D721Med (cell line): ENCODE data around the gene USH1C.

ENCODE experiments used
- DNase-seq: peaks from one replicate; pipeline ENCODE4 v3.0.0; 2011; ENCODE audit warnings: low spot score; ENCODE audit not compliant: insufficient read length
- FAIRE-seq: peaks from 2 replicates; lab custom pipeline; 2011; peaks lifted over from hg19 to GRCh38; lab: Jason Lieb, UNC
- TF ChIP-seq, protein P1 (sequence below): IDR thresholded peaks from 2 replicates; pipeline ENCODE4 v1.5.1; 2012; ENCODE audit warnings: mild to moderate bottlenecking, control low read depth; ENCODE audit not compliant: insufficient read depth; ENCODE audit errors: missing control alignments

The USH1C gene

DNA sequence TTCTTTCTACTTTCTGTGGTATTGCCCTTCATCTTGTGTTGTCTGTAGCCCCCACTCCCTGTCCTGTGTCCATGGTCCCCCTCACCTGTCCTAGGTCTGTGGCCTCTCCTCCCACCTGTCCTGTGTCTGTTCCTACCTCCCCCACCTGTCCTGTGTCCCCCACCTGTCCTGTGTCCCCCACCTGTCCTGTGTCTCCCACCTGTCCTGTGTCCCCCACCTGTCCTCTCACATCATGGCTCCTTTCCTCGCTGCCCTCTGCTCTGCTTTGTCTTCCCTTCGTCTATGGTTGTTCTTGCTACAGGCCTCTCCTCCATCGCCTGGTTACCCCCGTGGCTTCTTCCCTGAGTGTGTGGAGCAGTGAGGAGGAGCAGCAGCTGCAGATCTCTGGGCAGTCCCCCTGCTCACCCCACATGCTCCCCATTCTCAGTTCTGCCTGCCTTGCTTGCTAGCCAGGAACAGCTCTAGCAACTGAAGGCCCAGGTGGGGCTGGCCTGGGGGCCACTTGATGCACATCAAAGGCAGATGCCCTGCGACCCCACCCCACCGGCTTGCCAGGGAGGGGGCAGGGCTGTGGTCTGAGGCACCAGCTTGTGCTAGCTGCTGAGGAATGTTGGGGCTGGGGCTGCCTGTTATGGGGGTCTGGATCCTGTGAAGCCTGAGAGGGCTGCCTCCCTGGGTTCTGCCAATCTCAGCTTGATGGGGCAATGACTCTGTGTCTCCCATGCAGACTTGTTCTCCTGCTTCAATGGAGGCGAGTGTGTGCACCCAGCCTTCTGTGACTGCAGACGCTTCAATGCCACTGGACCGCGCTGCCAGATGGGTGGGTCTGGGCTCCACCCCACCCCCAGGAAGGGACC lies 8.4 kb upstream of the USH1C start:
- TF ChIP-seq, protein P1, sequence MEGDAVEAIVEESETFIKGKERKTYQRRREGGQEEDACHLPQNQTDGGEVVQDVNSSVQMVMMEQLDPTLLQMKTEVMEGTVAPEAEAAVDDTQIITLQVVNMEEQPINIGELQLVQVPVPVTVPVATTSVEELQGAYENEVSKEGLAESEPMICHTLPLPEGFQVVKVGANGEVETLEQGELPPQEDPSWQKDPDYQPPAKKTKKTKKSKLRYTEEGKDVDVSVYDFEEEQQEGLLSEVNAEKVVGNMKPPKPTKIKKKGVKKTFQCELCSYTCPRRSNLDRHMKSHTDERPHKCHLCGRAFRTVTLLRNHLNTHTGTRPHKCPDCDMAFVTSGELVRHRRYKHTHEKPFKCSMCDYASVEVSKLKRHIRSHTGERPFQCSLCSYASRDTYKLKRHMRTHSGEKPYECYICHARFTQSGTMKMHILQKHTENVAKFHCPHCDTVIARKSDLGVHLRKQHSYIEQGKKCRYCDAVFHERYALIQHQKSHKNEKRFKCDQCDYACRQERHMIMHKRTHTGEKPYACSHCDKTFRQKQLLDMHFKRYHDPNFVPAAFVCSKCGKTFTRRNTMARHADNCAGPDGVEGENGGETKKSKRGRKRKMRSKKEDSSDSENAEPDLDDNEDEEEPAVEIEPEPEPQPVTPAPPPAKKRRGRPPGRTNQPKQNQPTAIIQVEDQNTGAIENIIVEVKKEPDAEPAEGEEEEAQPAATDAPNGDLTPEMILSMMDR = no peak
- DNase-seq = no peak
- FAIRE-seq = no peak

DNA sequence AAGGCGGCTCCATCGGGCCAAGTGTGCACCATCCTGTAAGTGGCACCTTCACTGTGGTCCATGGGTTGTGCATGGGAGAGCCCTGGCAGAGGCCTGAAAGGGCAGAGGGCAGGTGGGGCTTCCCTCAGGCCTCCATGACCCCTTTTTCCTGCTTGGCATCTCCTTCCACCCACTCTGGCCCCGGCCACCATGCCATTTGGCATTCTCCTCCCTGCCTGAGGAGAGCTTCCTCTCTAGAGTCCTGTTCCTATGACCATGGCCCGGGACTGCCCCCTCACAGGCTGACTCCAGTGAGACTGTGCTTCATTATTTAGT lies 7.8 kb upstream of the USH1C start:
- TF ChIP-seq, protein P1 = no peak
- FAIRE-seq = no peak
- no peak for DNase-seq

DNA sequence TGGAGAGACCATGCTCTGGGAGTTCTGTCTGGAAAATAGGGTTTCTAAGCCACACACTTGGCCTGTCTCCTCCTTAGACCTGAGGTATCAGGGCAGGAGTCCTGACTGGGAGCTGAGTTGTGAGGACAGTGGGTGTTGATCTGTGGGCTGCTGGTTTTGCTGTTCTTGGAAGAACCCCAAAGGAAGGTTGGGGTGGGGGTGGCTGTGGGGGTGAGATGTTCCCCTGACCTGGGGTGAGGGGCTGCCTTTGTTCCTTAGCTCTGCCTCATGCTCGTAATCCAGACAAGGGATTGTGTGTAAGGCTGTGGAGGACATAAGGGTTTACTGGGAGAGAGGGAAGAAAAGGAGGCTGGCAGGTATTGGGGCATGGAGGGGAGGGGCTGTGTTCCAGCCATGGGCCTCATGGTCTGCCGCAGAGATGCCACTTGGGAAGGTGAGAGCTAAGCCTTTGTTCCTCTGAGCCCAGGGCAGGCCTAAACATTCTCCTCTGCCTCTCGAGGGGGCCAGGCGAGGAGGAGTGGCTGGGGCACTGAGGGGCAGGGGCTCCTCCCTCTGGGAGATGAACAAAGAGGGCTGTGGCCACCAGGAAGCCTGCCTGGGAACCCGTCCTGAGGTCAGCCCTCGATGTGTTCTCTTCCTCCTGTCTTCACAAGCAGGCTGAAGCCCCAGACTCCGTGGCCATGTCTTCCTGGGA lies 7.3 kb upstream of the USH1C start:
- TF ChIP-seq, protein P1 = no peak
- FAIRE-seq = no peak
- DNase-seq = no peak

DNA sequence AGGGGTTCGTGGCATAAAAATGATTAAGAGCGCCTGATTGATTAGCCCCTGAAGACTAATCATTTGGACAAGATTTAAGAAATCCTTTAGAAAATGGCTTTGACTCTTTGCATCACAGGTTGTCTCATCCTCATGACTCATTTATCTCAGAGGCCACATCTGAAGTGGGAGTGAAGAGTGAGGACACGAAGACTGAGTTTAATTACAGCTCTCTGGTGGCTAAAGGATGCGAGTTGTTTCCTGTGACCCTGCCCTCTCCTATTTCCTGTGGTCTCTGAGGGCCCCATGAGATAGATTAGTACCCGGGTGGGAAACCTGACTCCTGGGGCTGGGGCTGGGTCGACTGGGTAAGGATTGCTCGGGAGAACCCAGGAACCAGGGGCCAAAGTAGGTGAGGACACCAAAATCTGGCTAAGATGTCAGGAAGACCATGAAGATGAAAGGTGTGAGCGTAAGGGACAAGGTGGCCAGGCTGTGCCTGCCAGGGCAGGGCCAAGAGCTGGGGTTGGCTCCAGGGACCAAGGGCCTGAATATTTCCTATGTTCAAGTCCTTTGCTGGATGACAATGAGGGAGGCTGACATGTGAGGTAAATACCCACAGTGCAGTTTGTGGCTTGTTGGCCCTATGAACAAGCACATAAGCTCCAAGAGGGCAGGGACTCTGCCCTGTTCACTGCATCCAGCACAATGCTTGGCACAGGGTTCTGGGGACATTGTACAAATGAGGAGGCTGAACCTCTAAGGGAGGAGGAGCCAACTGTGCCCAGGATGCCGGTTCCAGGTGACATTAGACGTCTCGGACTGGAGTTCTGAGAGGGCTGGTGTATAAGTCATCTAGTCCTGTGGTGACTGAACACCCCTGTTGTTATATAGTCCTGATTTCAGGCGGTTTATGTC lies 6.5 kb upstream of the USH1C start:
- TF ChIP-seq, protein P1 = no peak
- DNase-seq = no peak
- no peak for FAIRE-seq

DNA sequence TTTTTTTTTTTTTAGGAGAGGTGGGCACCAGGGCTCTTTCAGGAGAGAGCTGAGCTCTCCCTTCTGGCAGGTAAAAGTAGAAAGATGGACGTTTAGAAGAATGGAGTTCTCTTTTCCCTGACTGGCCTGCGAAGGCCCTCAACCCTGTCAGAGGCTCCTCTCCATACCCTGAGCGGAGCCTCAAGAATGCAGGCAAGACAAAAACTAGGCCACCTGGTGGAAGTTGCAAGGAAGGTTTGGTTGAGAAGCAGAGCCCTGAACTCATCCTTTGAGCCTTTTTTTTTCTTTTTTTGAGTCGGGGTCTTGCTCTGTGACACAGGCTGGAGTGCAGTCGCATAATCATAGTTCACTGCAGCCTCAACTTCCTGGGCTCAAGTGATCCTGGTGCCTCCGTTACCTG lies 4.2 kb upstream of the USH1C start:
- FAIRE-seq (no peak), DNase-seq (no peak)
- TF ChIP-seq, protein P1 = no peak

DNA sequence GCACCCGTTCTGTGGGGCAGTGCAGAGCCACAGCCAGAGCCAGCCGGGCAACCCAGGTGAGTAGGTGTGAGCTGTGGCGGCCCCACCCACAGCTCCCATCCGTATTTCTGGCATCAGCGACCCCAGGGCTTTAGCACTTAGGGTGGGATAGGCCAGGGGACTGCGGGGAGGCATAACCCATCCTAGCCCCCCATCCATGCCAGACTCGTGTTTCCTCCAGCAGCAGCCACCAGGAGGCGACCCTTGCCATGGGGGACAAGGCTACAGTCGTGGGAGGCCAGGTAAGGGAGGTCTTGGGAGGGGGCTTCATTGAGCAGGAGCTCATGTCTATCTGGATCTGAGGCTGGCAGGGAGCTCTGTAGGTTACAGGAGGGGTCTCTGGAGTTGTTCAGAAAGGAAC lies 3.7 kb upstream of the USH1C start:
- no peak for FAIRE-seq
- TF ChIP-seq, protein P1 = no peak
- DNase-seq = no peak
